Lower lobe of right lung (tissue), 2 donors: Measurements from ENCODE around the gene TMEM238. TPM values are rescaled to one million over a fixed set of nuclear protein-coding genes. Genes with fewer than 3 reads are reported as not detected.
A peak's percentile ranks its signal among the peaks of the same experiment; 100 is the strongest.

Experiments used
- ATAC-seq, 2 donors: fragments of 200-7000 bp; cut with Tn5 transposase; one replicate each; pipeline ENCODE4 v1.9.1; 2020 to 2022; ENCODE audit warnings: mild to moderate bottlenecking in 2 of 2, moderate library complexity in 2 of 2
- DNase-seq: peaks from one replicate; pipeline ENCODE4 v3.0.0-alpha.2; 2020
- H3K27ac ChIP-seq: fragments of 200-600 bp; one replicate; pipeline ENCODE4 v1.8.0; 2022
- H3K27me3 ChIP-seq: fragments of 200-600 bp; one replicate; pipeline ENCODE4 v1.8.0; 2022; ENCODE audit warnings: low read depth
- H3K36me3 ChIP-seq: fragments of 200-600 bp; one replicate; pipeline ENCODE4 v1.8.0; 2022; ENCODE audit warnings: mild to moderate bottlenecking
- H3K4me1 ChIP-seq: fragments of 200-600 bp; one replicate; pipeline ENCODE4 v1.8.0; 2022
- H3K4me3 ChIP-seq: fragments of 200-600 bp; one replicate; pipeline ENCODE4 v1.8.0; 2022; ENCODE audit warnings: mild to moderate bottlenecking
- H3K9me3 ChIP-seq: fragments of 200-600 bp; one replicate; pipeline ENCODE4 v1.8.0; 2022
- intact Hi-C: fragments of 100-400 bp; cut with DNase I; formaldehyde crosslinking; loops from one replicate; pipeline ENCODE4 v1.11.0; 2022
- total RNA-seq: library from RNA; stranded (reverse); fragmentation: NEBNext Ultra II Directional; extraction: Animal tissue kit (Norgen Biotek cat#: 25700); gene quantifications from one replicate; pipeline ENCODE4 v1.2.1, GENCODE V29; 2021
- TF ChIP-seq, protein P1 (sequence below): fragments of 200-600 bp; IDR thresholded peaks from one replicate; pipeline ENCODE4 v1.8.0; 2022; ENCODE audit warnings: antibody characterized with exemption, mild to moderate bottlenecking
- donor health status: DM: no; HTN: yes; CAD: no; lungs with severe emphysema.

The TMEM238 gene
- total RNA-seq, 1 donor from 2014 or later, result 16.4 TPM

DNA sequence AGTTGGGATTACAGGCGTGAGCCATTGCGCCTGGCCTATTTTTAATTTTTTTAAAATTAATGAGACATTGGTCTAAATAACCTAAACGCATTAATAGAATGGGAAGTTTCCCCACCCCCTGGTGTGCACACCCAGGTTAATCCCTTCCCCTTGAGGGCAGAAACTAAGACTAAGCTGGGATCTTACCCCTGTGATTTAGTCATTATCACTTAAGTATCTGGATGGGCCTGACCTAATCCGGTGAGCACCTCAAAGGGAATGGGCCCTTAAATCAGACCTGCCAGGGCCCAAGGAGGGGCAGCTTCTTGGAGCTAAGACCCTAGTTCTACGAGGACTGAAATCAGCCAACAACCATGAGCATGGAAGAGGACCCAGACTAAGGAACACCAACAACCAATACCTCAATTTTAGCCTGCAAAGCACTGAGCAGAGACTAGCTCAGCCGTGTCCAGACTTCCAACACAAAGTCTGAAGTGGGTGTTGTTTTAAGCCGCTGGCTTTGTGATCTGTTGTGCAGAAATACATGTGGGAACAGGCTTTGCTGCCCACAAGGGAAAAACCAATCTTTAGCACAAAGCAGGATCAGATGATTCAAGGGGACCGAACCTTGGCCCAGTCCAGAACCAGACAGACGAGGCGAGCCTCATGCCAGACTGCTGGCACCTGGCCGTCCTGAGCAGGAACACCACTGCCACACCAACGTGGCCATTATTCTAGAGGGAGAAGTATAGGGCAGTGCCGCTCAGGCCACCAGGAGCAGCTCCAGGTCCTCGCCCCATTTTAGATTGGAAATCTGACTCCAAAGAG is 16.4 kb upstream of the TMEM238 start:
- Histone ChIP-seq H3K27me3 (no peaks in the 10 kb centered on the region), H3K4me1 (no peaks in the 10 kb centered on the region), H3K9me3 (no peaks in the 10 kb centered on the region), H3K36me3 (peaks cover 48% of the 10 kb centered on the region), H3K4me3 (no peak overlapping the region), H3K27ac (no peak overlapping the region)
- no peak for DNase-seq
- TF ChIP-seq, protein P1, sequence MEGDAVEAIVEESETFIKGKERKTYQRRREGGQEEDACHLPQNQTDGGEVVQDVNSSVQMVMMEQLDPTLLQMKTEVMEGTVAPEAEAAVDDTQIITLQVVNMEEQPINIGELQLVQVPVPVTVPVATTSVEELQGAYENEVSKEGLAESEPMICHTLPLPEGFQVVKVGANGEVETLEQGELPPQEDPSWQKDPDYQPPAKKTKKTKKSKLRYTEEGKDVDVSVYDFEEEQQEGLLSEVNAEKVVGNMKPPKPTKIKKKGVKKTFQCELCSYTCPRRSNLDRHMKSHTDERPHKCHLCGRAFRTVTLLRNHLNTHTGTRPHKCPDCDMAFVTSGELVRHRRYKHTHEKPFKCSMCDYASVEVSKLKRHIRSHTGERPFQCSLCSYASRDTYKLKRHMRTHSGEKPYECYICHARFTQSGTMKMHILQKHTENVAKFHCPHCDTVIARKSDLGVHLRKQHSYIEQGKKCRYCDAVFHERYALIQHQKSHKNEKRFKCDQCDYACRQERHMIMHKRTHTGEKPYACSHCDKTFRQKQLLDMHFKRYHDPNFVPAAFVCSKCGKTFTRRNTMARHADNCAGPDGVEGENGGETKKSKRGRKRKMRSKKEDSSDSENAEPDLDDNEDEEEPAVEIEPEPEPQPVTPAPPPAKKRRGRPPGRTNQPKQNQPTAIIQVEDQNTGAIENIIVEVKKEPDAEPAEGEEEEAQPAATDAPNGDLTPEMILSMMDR, result no peak
- no peak for ATAC-seq
- intact Hi-C loops, result no loop called here

DNA sequence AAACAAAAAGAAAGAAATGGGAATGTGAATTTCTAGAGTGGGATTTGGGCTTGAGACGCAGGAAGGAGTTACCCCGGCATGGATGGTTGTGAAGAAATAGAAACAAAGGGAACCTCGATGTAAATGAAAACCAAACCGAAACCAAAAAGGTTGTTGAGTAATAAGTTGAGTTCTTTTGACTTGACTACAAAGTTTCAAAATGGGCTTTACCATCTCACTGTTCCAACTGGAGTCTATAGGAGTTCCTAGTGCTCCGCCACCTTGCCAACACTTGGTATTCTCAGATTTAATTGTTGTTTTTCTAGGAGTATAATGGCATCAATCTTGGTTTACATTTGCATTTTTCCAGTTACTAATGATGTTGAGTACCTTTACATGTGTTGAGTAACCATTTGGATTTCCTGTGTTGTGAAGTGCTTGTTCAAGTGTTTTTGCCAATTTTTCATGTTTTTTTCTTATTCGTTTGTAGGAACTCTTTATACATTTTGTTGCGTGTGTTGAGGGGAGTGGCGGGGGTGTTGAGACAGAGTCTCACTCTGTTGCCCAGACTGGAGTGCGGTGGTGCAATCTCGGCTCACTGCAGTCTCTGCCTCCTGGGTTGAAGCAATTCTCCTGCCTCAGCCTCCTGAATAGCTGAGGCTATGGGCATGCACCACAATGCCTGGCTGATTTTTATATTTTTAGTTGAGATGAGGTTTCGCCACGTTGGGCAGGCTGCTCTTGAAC is 14.3 kb upstream of the TMEM238 start:
- TF ChIP-seq, protein P1, result no peak
- Histone ChIP-seq H3K4me3 (peak overlapping the region; percentile 7), H3K4me1 (no peaks in the 10 kb centered on the region), H3K9me3 (no peaks in the 10 kb centered on the region), H3K27me3 (no peaks in the 10 kb centered on the region), H3K27ac (no peak overlapping the region), H3K36me3 (peaks cover 31% of the 10 kb centered on the region)
- ATAC-seq (peak; percentile 54 to 59), DNase-seq (peak; percentile 74)
- intact Hi-C loops, result no loop called here

DNA sequence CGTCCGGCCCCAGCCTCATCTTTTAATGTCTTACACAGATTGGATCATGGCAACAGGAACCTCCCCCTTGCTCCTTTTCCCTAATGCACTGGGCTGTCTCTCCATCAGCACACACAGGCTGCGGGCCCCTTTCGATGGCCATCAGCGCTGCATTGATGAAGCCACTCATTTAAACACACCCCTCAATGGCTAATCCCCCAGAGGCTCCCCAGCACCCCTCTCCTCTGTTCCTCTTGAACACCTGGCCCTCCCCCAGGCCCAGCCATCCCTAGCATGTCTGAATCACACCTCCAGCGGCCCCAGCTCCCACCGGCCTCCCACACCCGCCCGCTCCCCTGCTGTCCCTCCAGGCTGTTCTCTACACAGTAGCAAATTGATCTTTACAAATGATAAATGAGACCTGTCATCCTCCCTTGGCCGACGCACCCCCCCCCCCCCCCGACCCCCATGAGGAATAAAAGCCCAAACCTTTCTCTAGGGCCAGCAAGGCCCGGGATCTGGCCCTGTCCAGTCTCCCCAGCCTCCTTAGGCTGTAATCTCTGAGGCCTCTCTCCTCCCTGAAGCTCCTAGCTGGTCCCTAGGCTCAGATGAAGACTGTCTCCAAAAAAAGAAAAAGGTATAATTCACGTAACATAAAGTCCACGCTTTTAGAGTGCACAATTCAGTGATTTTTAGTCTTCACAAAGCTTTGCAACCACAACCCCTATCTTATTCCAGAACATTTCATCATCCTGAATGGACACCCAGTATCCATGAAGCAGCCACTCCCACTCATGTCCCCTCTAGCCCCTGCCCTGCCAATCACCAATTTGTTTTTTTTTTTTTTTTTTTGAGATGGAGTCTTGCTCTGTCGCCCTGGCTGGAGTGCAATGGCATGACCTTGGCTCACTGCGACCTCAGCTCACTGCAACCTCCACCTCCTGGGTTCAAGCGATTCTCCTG is 9.0 kb upstream of the TMEM238 start:
- Histone ChIP-seq H3K27me3 (no peaks in the 10 kb centered on the region), H3K4me1 (peaks cover 17% of the 10 kb centered on the region), H3K36me3 (peaks cover 44% of the 10 kb centered on the region), H3K27ac (no peak overlapping the region), H3K4me3 (no peak overlapping the region), H3K9me3 (no peaks in the 10 kb centered on the region)
- ATAC-seq (no peak), DNase-seq (no peak)
- TF ChIP-seq, protein P1, result no peak
- intact Hi-C loops, result no loop called here

DNA sequence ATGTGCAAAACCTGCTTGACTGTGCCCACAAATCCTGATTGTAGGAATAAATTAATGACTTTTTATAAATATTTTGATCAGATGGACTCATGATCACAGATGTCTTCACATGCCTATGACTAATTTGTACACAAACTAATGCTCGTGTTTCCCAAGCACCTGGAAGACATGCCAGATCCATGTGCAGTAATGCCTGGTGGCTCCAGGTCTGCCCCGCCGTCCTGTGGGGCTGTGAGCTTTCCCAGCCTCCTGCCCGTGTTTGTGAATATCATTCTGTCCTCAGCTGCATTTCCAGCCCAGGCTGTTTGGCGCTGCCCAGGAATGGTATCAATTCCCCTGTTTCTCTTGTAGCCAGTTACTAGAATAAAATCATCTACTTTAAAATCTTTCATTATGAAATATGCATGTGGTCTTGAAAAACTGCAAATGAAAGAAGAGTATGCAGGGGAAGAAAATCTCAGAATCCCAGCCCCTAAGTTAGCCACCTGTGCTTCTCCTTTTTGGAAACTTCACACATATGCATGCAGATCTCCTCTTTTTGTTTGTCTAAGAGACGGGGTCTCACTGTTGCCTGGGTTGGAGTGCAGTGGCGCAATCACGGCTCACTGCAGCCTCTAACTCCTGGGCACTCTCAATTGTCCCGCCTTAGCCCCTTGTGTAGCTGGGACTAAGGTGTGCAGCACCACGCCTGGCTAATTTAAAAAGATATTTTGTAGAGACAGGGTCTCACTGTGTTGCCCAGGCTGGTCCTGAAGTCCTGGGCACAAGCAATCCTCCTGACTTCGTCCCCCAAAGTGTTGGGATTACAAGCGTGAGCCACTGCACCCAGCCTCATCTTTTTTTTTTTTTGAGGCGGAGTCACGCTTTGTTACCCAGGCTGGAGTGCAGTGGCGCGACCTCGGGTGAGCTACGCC is 7.9 kb upstream of the TMEM238 start:
- H3K27ac ChIP-seq, result no peak overlapping the region
- ATAC-seq, result no peak
- no peak for DNase-seq
- H3K27me3 ChIP-seq, result no peaks in the 10 kb centered on the region
- peaks cover 55% of the 10 kb centered on the region for H3K36me3 ChIP-seq
- no peak overlapping the region for H3K4me3 ChIP-seq
- H3K9me3 ChIP-seq, result no peaks in the 10 kb centered on the region
- peaks cover 28% of the 10 kb centered on the region for H3K4me1 ChIP-seq
- TF ChIP-seq, protein P1, result no peak
- intact Hi-C loops, result no loop called here
